ENCODE measurements around the gene GPRC5C. TPM values are rescaled to one million over a fixed set of nuclear protein-coding genes. Genes with fewer than 3 reads are reported as not detected.

GPRC5C gene
- polyA plus RNA-seq, 4 donors: 116 to 145 (median 126) TPM

Other genes starting within 250 kb of the GPRC5C start
- 1,000 to 10,000 TPM; 1,086 to 1,262 (median 1,199) TPM for gene RPL38, start 228.4 kb upstream of the GPRC5C start, polyA plus RNA-seq (ENCODE audit: insufficient read length in 4 of 4)
- 10 to 100 TPM; 14.4 to 19.1 (median 16.5) TPM for gene TTYH2, start 218.5 kb upstream of the GPRC5C start, polyA plus RNA-seq (ENCODE audit: insufficient read length in 4 of 4)
- gene DNAI2, start 157.9 kb upstream of the GPRC5C start, polyA plus RNA-seq (ENCODE audit: insufficient read length in 4 of 4): under 1 TPM in 1 of 4 donors, not detected in 3; 0.19 TPM
- under 1 TPM; 0.24 to 0.83 (median 0.55) TPM for gene KIF19, start 105.9 kb upstream of the GPRC5C start, polyA plus RNA-seq (ENCODE audit: insufficient read length in 4 of 4)
- under 1 TPM; 0.15 to 0.25 (median 0.22) TPM for gene BTBD17, start 70.2 kb upstream of the GPRC5C start, polyA plus RNA-seq (ENCODE audit: insufficient read length in 4 of 4)
- under 1 TPM in 3 of 4 donors, not detected in 1; 0.13 to 0.17 (median 0.16) TPM for gene GPR142, start 64.6 kb upstream of the GPRC5C start, polyA plus RNA-seq (ENCODE audit: insufficient read length in 4 of 4)
- gene CD300A, start 34.5 kb downstream of the GPRC5C start, polyA plus RNA-seq (ENCODE audit: insufficient read length in 4 of 4): 1 to 10 TPM in 2 of 4 donors, under 1 TPM in 2; 0.86 to 1.8 (median 1.4) TPM
- under 1 TPM; 0.07 to 0.19 (median 0.14) TPM for gene CD300LB, start 99.4 kb downstream of the GPRC5C start, polyA plus RNA-seq (ENCODE audit: insufficient read length in 4 of 4)
- under 1 TPM; 0.51 to 0.58 (median 0.53) TPM for gene CD300C, start 114.0 kb downstream of the GPRC5C start, polyA plus RNA-seq (ENCODE audit: insufficient read length in 4 of 4)
- under 1 TPM in 1 of 4 donors, not detected in 3; 0.23 TPM for gene CD300H, start 135.4 kb downstream of the GPRC5C start, polyA plus RNA-seq (ENCODE audit: insufficient read length in 4 of 4)
- not detected for gene CD300LD, start 160.2 kb downstream of the GPRC5C start, polyA plus RNA-seq (ENCODE audit: insufficient read length in 4 of 4)
- under 1 TPM; 0.10 to 0.23 (median 0.22) TPM for gene CD300E, start 191.7 kb downstream of the GPRC5C start, polyA plus RNA-seq (ENCODE audit: insufficient read length in 4 of 4)

Data from right renal pelvis (tissue), 4 donors.